ENCODE data around the gene PBRM1. TPM values are rescaled to one million over a fixed set of nuclear protein-coding genes. Genes with fewer than 3 reads are reported as not detected.

Gene PBRM1
- total and polyA plus RNA-seq, 2 donors (not counting 1 experiment from before 2014, with no cell fraction given): 37.2 to 97.3 TPM

DNA sequence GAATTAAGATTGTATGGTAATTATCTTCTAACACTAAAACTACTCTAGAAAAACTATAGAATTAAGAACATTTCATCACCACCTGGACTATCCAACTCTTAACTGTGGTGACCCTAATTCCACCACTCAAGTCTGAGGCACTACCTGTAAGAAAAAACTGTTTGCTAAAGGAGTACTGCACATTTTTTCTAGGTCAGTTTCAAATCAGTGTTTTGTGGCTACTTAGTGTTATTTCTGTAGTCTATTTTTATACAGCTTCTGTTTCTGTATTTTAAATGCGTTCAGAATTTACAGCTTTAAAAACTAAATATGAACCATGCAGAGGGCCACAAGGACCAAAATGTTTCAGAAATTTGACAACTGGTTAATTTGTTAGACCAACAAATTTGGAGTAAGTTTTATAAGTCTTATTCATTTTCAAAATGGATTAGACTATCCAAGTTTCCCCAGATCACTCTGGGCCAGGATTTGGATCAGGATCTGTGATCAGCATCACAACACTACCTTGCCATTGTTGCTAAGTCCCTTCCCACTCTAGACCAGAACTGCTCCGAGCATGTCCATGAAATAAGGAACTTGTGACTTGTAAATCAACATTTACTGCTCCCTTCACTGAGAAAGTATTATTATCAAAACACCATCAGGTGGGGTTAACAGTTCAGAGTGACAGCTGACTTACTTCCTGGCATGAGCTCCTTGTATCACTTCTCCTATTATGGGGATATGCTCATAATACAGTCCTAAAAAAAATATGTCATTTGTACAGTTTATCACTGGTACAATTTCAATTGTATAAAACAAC is 11.3 kb upstream of the PBRM1 start:
- Histone ChIP-seq H3K9ac (ENCODE audit: insufficient read depth, low read length) (no peak overlapping the region), H3K27me3 (ENCODE audit: control insufficient read depth, insufficient read depth, low read length) (no peaks in the 10 kb centered on the region), H3K36me3 (ENCODE audit: control insufficient read depth, insufficient read depth, low read length) (peaks cover 21% of the 10 kb centered on the region), H4K20me1 (ENCODE audit: control insufficient read depth, extremely low read depth, insufficient read depth, low read length) (no peaks in the 10 kb centered on the region), H3K4me1 (ENCODE audit: control insufficient read depth, extremely low read depth, insufficient read depth, low read length) (no peaks in the 10 kb centered on the region), H2AFZ (ENCODE audit: low read length) (no peak overlapping the region), H3K4me2 (ENCODE audit: extremely low read depth, insufficient read depth, low read length) (no peak overlapping the region), H3K4me3 (replicated peaks in 1 of 4; ENCODE audit: control extremely low read depth in 1 of 4, insufficient read depth in 1 of 4, low read depth in 3 of 4, low read length in 4 of 4) (no peak overlapping the region), H3K79me2 (ENCODE audit: control insufficient read depth, insufficient read depth, low read length) (peaks cover 13% of the 10 kb centered on the region), H3K27ac (ENCODE audit: insufficient read depth, low read length) (no peak overlapping the region), H3K9me3 (ENCODE audit: control insufficient read depth, insufficient read depth, low read depth, low read length) (no peaks in the 10 kb centered on the region)
- TF ChIP-seq, protein P1, sequence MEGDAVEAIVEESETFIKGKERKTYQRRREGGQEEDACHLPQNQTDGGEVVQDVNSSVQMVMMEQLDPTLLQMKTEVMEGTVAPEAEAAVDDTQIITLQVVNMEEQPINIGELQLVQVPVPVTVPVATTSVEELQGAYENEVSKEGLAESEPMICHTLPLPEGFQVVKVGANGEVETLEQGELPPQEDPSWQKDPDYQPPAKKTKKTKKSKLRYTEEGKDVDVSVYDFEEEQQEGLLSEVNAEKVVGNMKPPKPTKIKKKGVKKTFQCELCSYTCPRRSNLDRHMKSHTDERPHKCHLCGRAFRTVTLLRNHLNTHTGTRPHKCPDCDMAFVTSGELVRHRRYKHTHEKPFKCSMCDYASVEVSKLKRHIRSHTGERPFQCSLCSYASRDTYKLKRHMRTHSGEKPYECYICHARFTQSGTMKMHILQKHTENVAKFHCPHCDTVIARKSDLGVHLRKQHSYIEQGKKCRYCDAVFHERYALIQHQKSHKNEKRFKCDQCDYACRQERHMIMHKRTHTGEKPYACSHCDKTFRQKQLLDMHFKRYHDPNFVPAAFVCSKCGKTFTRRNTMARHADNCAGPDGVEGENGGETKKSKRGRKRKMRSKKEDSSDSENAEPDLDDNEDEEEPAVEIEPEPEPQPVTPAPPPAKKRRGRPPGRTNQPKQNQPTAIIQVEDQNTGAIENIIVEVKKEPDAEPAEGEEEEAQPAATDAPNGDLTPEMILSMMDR (conservative IDR thresholded peaks at IDR 0.05 in 1 of 2, IDR thresholded peaks at IDR 0.05 in 1 of 2; ENCODE audit: low read depth in 1 of 2, low read length in 2 of 2): no peak
- no peak for TF ChIP-seq EZH2 (IDR thresholded peaks at IDR 0.05; ENCODE audit: low read length, missing control alignments)
- no peak for DNase-seq (ENCODE audit: low read depth in 2 of 2)

DNA sequence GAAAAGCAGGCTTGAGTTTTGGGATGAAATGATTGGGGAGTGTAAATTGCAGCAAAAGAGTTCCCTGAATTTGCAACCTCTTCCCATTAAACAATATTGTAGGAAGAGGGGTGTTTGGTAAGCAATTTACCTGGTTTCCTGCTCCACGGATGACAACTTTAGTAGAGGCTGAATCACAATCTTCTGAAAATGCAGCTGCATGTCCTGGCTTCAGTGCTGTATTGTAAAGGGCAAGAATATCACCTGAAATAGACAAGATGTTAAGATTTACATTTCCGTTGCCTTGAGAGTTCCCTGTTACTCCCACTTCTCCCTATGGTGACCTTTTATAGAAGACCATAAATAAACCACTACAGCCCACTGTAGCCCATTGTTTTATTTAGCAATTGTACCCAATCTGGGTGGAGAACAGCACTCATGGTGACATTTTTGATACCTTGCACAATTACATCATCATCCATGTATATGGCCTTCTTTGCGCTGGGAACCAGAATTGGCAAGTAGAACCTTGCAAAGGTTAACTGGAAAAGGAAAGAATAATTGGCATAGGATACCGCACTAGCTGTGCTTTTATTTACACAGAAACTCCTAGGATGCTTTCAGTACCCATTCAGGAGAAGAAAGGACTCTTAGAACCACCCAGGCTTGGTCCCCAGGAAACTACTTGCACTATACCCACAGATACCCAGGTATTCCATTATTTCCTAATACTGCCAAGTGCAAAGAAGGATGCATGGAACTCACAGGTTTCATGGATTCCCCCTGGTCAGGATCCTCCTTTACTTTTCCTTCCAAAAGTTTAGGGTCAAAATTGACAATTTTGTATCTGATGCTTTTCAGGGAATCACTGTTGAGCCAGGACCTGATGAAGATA is 10.3 kb upstream of the PBRM1 start:
- no peak for DNase-seq (ENCODE audit: low read depth in 2 of 2)
- Histone ChIP-seq H3K4me1 (ENCODE audit: control insufficient read depth, extremely low read depth, insufficient read depth, low read length) (no peaks in the 10 kb centered on the region), H2AFZ (ENCODE audit: low read length) (no peak overlapping the region), H3K27ac (ENCODE audit: insufficient read depth, low read length) (no peak overlapping the region), H3K9ac (ENCODE audit: insufficient read depth, low read length) (no peak overlapping the region), H3K27me3 (ENCODE audit: control insufficient read depth, insufficient read depth, low read length) (no peaks in the 10 kb centered on the region), H3K79me2 (ENCODE audit: control insufficient read depth, insufficient read depth, low read length) (peaks cover 6% of the 10 kb centered on the region), H3K4me2 (ENCODE audit: extremely low read depth, insufficient read depth, low read length) (no peak overlapping the region), H4K20me1 (ENCODE audit: control insufficient read depth, extremely low read depth, insufficient read depth, low read length) (no peaks in the 10 kb centered on the region), H3K36me3 (ENCODE audit: control insufficient read depth, insufficient read depth, low read length) (peaks cover 24% of the 10 kb centered on the region), H3K9me3 (ENCODE audit: control insufficient read depth, insufficient read depth, low read depth, low read length) (no peaks in the 10 kb centered on the region), H3K4me3 (replicated peaks in 1 of 4; ENCODE audit: control extremely low read depth in 1 of 4, insufficient read depth in 1 of 4, low read depth in 3 of 4, low read length in 4 of 4) (no peak overlapping the region)
- TF ChIP-seq EZH2 (IDR thresholded peaks at IDR 0.05; ENCODE audit: low read length, missing control alignments): no peak
- TF ChIP-seq, protein P1 (conservative IDR thresholded peaks at IDR 0.05 in 1 of 2, IDR thresholded peaks at IDR 0.05 in 1 of 2; ENCODE audit: low read depth in 1 of 2, low read length in 2 of 2): no peak

DNA sequence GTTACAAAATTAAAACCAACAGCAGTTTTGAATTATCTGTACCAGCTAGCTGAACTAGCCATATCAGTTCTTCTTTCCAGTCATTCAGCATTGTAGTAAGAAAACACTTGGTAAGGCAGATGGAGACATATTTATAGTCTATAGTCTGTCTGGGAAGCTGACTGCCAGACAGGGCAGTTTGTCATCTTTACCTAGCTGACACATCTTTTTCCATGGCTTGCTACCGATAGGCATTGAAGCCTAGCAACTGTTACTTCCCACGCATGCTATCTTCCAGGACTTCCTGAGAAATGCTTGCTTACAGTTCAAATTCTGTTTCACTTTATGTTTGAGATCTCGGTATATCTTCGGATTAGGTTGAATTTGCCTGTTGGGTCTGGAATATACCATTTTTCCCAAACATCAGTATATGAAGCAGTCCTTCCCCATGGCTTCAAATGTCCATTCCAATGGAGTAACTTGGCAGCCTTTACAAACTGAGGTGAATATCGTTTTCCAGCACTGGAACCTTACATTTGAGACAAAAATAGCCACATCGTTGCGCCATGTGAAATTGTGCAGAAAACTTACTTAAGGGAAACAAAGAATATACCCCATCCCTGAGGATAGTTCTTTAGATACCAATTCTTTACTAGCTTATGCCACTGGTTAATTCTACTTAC is 8.9 kb upstream of the PBRM1 start:
- Histone ChIP-seq H3K9ac (ENCODE audit: insufficient read depth, low read length) (no peak overlapping the region), H3K4me1 (ENCODE audit: control insufficient read depth, extremely low read depth, insufficient read depth, low read length) (no peaks in the 10 kb centered on the region), H2AFZ (ENCODE audit: low read length) (no peak overlapping the region), H3K4me2 (ENCODE audit: extremely low read depth, insufficient read depth, low read length) (no peak overlapping the region), H3K79me2 (ENCODE audit: control insufficient read depth, insufficient read depth, low read length) (no peaks in the 10 kb centered on the region), H3K36me3 (ENCODE audit: control insufficient read depth, insufficient read depth, low read length) (peaks cover 24% of the 10 kb centered on the region), H3K27me3 (ENCODE audit: control insufficient read depth, insufficient read depth, low read length) (no peaks in the 10 kb centered on the region), H3K9me3 (ENCODE audit: control insufficient read depth, insufficient read depth, low read depth, low read length) (no peaks in the 10 kb centered on the region), H3K27ac (ENCODE audit: insufficient read depth, low read length) (no peak overlapping the region), H3K4me3 (replicated peaks in 1 of 4; ENCODE audit: control extremely low read depth in 1 of 4, insufficient read depth in 1 of 4, low read depth in 3 of 4, low read length in 4 of 4) (no peak overlapping the region), H4K20me1 (ENCODE audit: control insufficient read depth, extremely low read depth, insufficient read depth, low read length) (no peaks in the 10 kb centered on the region)
- no peak for TF ChIP-seq EZH2 (IDR thresholded peaks at IDR 0.05; ENCODE audit: low read length, missing control alignments)
- TF ChIP-seq, protein P1 (conservative IDR thresholded peaks at IDR 0.05 in 1 of 2, IDR thresholded peaks at IDR 0.05 in 1 of 2; ENCODE audit: low read depth in 1 of 2, low read length in 2 of 2): no peak
- no peak for DNase-seq (ENCODE audit: low read depth in 2 of 2)

All from fibroblast of lung (primary cell).